Measurements from ENCODE around the gene ZNF205.

DNA sequence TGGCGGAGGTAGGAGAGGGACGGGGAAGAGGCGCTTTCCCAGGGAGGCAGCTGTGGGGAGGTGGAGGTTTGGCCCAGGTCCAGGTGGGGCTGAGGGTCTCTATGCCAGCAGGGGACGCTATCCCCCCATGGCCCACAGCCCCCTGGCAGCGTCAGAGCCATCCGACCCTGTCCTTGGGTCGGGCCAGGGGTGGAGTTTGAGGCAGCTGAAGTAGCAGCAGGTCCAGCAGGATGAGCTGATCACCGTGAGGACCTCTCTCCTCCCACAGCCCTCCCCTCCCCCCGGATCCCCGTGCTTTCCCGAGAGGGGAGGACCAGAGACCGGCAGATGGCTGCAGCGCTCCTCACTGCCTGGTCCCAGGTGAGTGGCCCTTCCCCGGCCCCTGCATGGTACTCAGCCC, 3.2 kb downstream of the ZNF205 start:
- TF ChIP-seq, protein P1, sequence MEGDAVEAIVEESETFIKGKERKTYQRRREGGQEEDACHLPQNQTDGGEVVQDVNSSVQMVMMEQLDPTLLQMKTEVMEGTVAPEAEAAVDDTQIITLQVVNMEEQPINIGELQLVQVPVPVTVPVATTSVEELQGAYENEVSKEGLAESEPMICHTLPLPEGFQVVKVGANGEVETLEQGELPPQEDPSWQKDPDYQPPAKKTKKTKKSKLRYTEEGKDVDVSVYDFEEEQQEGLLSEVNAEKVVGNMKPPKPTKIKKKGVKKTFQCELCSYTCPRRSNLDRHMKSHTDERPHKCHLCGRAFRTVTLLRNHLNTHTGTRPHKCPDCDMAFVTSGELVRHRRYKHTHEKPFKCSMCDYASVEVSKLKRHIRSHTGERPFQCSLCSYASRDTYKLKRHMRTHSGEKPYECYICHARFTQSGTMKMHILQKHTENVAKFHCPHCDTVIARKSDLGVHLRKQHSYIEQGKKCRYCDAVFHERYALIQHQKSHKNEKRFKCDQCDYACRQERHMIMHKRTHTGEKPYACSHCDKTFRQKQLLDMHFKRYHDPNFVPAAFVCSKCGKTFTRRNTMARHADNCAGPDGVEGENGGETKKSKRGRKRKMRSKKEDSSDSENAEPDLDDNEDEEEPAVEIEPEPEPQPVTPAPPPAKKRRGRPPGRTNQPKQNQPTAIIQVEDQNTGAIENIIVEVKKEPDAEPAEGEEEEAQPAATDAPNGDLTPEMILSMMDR (IDR thresholded peaks at IDR 0.05), result no peak
- TF ChIP-seq EP300 (IDR thresholded peaks at IDR 0.05) (no peak), POLR2A (IDR thresholded peaks at IDR 0.05) (no peak)
